Measurements from ENCODE around the gene PIGT. TPM values are rescaled to one million over a fixed set of nuclear protein-coding genes. Genes with fewer than 3 reads are reported as not detected.

PIGT gene
- total RNA-seq, 1 experiment from 2014 or later, result 63.7 TPM

- H3K27me3 Mint-ChIP-seq (ENCODE audit: low read depth), result no peaks in the 10 kb centered on the region
- H3K9me3 Mint-ChIP-seq, result no peaks in the 10 kb centered on the region
- ChIA-PET POLR2A (no interaction called here), CTCF (interaction anchor here (0.9 to 1.4 kb wide), 4 partner anchors 23 to 358 kb away, joined by 3 to 7 read pairs (median 4); partner anchors contain the start of gene SYS1)
- TF ChIP-seq RORB (CRISPR knock-in tag; IDR thresholded peaks at IDR 0.05) (no peak), ZBTB21 (CRISPR knock-in tag; IDR thresholded peaks at IDR 0.05; ENCODE audit: borderline replicate concordance) (no peak), NFATC4 (CRISPR knock-in tag; IDR thresholded peaks at IDR 0.05) (no peak), SMAD4 (CRISPR knock-in tag; IDR thresholded peaks at IDR 0.05) (no peak), FOXP4 (CRISPR knock-in tag; IDR thresholded peaks at IDR 0.05) (no peak), ATF3 (CRISPR knock-in tag; conservative IDR thresholded peaks at IDR 0.05) (no peak), RELA (CRISPR knock-in tag; IDR thresholded peaks at IDR 0.05; ENCODE audit: borderline replicate concordance) (no peak), SP1 (CRISPR knock-in tag; conservative IDR thresholded peaks at IDR 0.05) (no peak), JUN (CRISPR knock-in tag; IDR thresholded peaks at IDR 0.05) (no peak), NR3C1 (CRISPR knock-in tag; conservative IDR thresholded peaks at IDR 0.05; ENCODE audit: low read depth) (no peak), GABPB1 (CRISPR knock-in tag; IDR thresholded peaks at IDR 0.05) (no peak), STAT6 (CRISPR knock-in tag; conservative IDR thresholded peaks at IDR 0.05; ENCODE audit: low read depth) (no peak), EMX1 (CRISPR knock-in tag; IDR thresholded peaks at IDR 0.05) (no peak), ERG (CRISPR knock-in tag; IDR thresholded peaks at IDR 0.05) (no peak), ZNF121 (CRISPR knock-in tag; IDR thresholded peaks at IDR 0.05) (no peak), TEAD1 (CRISPR knock-in tag; IDR thresholded peaks at IDR 0.05) (no peak), SMAD3 (CRISPR knock-in tag; IDR thresholded peaks at IDR 0.05; ENCODE audit: borderline replicate concordance) (no peak)
- TF ChIP-seq, protein P1, sequence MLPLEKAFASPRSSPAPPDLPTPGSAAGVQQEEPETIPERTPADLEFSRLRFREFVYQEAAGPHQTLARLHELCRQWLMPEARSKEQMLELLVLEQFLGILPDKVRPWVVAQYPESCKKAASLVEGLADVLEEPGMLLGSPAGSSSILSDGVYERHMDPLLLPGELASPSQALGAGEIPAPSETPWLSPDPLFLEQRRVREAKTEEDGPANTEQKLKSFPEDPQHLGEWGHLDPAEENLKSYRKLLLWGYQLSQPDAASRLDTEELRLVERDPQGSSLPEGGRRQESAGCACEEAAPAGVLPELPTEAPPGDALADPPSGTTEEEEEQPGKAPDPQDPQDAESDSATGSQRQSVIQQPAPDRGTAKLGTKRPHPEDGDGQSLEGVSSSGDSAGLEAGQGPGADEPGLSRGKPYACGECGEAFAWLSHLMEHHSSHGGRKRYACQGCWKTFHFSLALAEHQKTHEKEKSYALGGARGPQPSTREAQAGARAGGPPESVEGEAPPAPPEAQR (CRISPR knock-in tag; IDR thresholded peaks at IDR 0.05), result no peak
- TF ChIP-seq, protein P2, sequence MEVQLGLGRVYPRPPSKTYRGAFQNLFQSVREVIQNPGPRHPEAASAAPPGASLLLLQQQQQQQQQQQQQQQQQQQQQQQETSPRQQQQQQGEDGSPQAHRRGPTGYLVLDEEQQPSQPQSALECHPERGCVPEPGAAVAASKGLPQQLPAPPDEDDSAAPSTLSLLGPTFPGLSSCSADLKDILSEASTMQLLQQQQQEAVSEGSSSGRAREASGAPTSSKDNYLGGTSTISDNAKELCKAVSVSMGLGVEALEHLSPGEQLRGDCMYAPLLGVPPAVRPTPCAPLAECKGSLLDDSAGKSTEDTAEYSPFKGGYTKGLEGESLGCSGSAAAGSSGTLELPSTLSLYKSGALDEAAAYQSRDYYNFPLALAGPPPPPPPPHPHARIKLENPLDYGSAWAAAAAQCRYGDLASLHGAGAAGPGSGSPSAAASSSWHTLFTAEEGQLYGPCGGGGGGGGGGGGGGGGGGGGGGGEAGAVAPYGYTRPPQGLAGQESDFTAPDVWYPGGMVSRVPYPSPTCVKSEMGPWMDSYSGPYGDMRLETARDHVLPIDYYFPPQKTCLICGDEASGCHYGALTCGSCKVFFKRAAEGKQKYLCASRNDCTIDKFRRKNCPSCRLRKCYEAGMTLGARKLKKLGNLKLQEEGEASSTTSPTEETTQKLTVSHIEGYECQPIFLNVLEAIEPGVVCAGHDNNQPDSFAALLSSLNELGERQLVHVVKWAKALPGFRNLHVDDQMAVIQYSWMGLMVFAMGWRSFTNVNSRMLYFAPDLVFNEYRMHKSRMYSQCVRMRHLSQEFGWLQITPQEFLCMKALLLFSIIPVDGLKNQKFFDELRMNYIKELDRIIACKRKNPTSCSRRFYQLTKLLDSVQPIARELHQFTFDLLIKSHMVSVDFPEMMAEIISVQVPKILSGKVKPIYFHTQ (CRISPR knock-in tag; IDR thresholded peaks at IDR 0.05), result no peak
- no peak overlapping the region for H3K4me3 Mint-ChIP-seq
- peaks cover 12% of the 10 kb centered on the region for H3K36me3 Mint-ChIP-seq
- ATAC-seq (no peak), DNase-seq (ENCODE audit: low spot score) (no peak)
- H3K4me1 Mint-ChIP-seq, result peaks cover 10% of the 10 kb centered on the region
- H3K27ac Mint-ChIP-seq, result no peak overlapping the region
Measured at GRCh38 chr20:45413479-45413878, 2.5 kb upstream of the PIGT start.
